Measurements from ENCODE around the gene FNIP2. TPM values are rescaled to one million over a fixed set of nuclear protein-coding genes. Genes with fewer than 3 reads are reported as not detected.

FNIP2 gene
- total RNA-seq, 1 donor from 2014 or later: 44.2 TPM

- TF ChIP-seq CTCF (IDR thresholded peaks at IDR 0.05; ENCODE audit: insufficient read depth, low read length, poor library complexity, severe bottlenecking): no peak
- Histone ChIP-seq H3K4me3 (ENCODE audit: low read depth, low read length) (no peak overlapping the region), H3K27me3 (ENCODE audit: control insufficient read depth, insufficient read depth, low read length) (no peaks in the 10 kb centered on the region), H3K36me3 (ENCODE audit: control insufficient read depth, insufficient read depth, low read length) (no peaks in the 10 kb centered on the region)
- DNase-seq (ENCODE audit: low read depth): no peak
These were observed 66.6 kb downstream of the FNIP2 start for GRCh38 chr4:158835226-158836001.

DNA sequence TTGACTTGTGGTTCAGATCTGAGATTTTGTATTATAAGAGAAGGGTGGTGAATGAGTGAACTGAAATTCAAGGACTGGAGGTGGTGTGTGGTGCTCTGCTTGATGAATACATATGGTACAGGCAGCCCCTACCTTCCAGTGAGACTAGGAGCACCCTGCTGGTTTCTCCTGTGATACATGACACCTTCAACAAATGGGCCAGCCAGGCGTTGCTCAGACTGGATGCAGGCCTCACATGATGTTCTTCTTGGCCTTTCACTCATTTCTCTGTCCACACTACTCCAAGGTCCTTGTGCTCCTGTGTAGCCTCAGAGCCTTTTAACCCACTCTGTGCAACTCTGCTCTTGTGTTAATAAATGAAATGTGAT lies 67.2 kb downstream of the FNIP2 start:
- no peak for DNase-seq (ENCODE audit: low read depth)
- no peaks in the 10 kb centered on the region for H3K27me3 ChIP-seq (ENCODE audit: control insufficient read depth, insufficient read depth, low read length)
- H3K4me3 ChIP-seq (ENCODE audit: low read depth, low read length): no peak overlapping the region
- TF ChIP-seq CTCF (IDR thresholded peaks at IDR 0.05; ENCODE audit: insufficient read depth, low read length, poor library complexity, severe bottlenecking): no peak
- H3K36me3 ChIP-seq (ENCODE audit: control insufficient read depth, insufficient read depth, low read length): no peaks in the 10 kb centered on the region

GRCh38 chr4:158836828-158837449 lies 68.1 kb downstream of the FNIP2 start:
- DNase-seq (ENCODE audit: low read depth): no peak
- no peak for TF ChIP-seq CTCF (IDR thresholded peaks at IDR 0.05; ENCODE audit: insufficient read depth, low read length, poor library complexity, severe bottlenecking)
- Histone ChIP-seq H3K4me3 (ENCODE audit: low read depth, low read length) (no peak overlapping the region), H3K36me3 (ENCODE audit: control insufficient read depth, insufficient read depth, low read length) (no peaks in the 10 kb centered on the region), H3K27me3 (ENCODE audit: control insufficient read depth, insufficient read depth, low read length) (no peaks in the 10 kb centered on the region)

DNA sequence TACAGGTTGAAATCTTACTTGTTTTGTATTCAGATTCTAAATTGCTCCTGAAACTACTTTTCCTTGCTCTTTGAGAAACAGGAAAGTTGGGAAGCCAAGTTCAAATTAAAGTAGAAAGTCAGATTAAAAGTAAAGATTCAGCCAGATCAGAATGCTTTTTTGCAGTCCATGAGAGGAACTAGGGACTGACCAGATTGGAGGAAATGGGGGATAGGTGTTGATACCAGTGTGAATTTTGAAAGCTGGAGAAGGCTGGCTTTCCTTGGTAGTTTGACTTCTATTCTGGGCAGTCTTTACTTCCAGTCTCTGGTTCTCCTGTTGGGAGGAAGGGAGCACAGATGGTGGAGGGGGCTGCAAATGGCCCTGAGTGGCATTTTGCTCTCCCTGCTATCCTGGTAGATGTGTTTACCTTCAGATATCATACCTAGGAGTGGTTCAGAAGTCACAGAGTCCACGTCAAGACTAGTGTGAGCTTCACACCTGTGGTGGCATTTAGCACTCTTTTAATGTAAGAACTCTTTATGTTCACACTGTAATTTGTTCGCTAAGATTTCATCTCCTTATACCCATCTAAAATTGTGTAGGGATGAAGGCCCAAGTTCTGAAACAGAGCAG lies 68.8 kb downstream of the FNIP2 start:
- H3K27me3 ChIP-seq (ENCODE audit: control insufficient read depth, insufficient read depth, low read length): no peaks in the 10 kb centered on the region
- H3K36me3 ChIP-seq (ENCODE audit: control insufficient read depth, insufficient read depth, low read length): no peaks in the 10 kb centered on the region
- no peak for TF ChIP-seq CTCF (IDR thresholded peaks at IDR 0.05; ENCODE audit: insufficient read depth, low read length, poor library complexity, severe bottlenecking)
- DNase-seq (ENCODE audit: low read depth): no peak
- no peak overlapping the region for H3K4me3 ChIP-seq (ENCODE audit: low read depth, low read length)

GRCh38 chr4:158840131-158840530 lies 71.3 kb downstream of the FNIP2 start:
- TF ChIP-seq CTCF (IDR thresholded peaks at IDR 0.05; ENCODE audit: insufficient read depth, low read length, poor library complexity, severe bottlenecking): no peak
- Histone ChIP-seq H3K4me3 (ENCODE audit: low read depth, low read length) (no peak overlapping the region), H3K36me3 (ENCODE audit: control insufficient read depth, insufficient read depth, low read length) (no peaks in the 10 kb centered on the region), H3K27me3 (ENCODE audit: control insufficient read depth, insufficient read depth, low read length) (no peaks in the 10 kb centered on the region)
- DNase-seq (ENCODE audit: low read depth): no peak
